SHP77 treated with DMSO at 0.1 percent for 48 hours (cell line): ENCODE results near the gene SERHL2.
"Not testable (repeated sequence)": the region's sequence is repeated elsewhere in the genome, so short reads cannot be mapped to it uniquely, and the experiment has no call there.

Source experiments
- DNase-seq: peaks from one replicate; lab custom pipeline; 2025; lab: John Stamatoyannopoulos, UW

Gene SERHL2

DNA sequence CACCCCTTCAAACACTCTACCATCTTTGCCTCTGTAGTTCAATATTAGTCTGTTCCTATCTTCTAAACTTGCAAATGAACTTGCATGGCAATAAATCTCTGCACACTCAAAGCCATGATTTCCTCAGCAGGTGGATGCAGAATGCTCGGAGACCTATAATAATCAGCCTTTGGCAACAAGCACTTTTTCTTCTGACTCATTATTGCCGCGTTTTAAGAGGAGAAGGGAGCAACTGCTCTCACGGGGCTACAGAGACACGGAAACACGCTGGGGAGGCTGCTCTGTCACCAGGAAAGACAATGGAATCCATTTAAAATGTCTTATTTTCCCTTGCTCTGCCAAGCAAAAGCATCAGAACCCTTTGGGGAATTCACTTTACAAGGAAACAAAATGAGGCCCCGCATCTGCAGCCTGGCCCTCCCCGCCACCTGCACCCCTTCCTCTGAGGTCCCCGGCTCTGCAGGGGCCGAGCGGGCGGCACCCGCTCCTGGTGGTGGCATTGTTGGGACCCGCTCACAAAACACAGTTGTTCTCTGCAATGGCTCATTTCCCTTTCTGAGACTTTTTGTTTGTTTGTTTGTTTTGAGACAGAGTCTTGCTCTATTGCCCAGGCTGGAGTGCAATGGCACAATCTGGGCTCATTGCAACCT is 18.5 kb upstream of the SERHL2 start:
- not testable (repeated sequence) for DNase-seq

GRCh38 chr22:42536166-42536565 is 17.6 kb upstream of the SERHL2 start:
- DNase-seq: no peak

DNA sequence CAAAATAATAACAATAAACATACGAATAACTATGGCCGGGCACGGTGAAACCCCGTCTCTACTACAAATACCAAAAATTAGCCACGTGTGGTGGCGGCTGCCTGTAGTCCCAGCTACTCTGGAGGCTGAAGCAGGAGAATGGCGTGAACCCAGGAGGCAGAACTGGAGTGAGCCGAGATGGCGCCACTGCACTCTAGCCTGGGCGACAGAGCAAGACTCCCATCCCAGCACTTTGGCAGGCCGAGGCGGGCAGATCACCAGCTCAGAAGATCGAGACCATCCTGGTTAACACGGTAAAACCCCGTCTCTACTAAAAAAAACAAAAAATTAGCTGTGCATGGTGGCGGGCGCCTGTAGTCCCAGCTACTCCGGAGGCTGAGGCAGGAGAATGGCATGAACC is 17.1 kb upstream of the SERHL2 start:
- peak; percentile 3 for DNase-seq

- DNase-seq: not testable (repeated sequence)
These were observed 16.4 kb upstream of the SERHL2 start for GRCh38 chr22:42537199-42537831.

- DNase-seq: not testable (repeated sequence)
These were observed 14.5 kb upstream of the SERHL2 start for GRCh38 chr22:42539236-42539771.

- DNase-seq: peak; percentile 39
These were observed 9.1 kb upstream of the SERHL2 start for GRCh38 chr22:42544686-42545085.

DNA sequence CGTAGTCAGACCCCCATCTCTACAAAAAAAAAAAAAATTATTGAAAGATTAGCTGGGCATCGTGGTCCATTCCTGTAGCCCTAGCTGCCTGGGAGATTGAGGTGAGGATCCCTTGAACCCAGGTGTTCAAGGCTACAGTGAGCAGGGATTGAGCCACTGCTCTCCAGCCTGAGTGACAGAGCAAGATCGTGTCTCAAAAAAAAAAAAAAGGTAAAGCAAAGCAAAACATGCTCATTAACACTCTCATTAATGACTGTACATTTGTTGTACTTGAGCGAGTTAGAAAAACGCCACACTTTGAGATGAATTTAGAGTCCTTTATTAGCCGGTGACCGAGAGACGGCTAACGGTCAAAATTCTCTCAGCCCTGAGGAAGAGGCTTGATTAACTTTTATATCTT is 6.2 kb upstream of the SERHL2 start:
- no peak for DNase-seq

GRCh38 chr22:42548126-42548525 is 5.6 kb upstream of the SERHL2 start:
- not testable (repeated sequence) for DNase-seq

DNA sequence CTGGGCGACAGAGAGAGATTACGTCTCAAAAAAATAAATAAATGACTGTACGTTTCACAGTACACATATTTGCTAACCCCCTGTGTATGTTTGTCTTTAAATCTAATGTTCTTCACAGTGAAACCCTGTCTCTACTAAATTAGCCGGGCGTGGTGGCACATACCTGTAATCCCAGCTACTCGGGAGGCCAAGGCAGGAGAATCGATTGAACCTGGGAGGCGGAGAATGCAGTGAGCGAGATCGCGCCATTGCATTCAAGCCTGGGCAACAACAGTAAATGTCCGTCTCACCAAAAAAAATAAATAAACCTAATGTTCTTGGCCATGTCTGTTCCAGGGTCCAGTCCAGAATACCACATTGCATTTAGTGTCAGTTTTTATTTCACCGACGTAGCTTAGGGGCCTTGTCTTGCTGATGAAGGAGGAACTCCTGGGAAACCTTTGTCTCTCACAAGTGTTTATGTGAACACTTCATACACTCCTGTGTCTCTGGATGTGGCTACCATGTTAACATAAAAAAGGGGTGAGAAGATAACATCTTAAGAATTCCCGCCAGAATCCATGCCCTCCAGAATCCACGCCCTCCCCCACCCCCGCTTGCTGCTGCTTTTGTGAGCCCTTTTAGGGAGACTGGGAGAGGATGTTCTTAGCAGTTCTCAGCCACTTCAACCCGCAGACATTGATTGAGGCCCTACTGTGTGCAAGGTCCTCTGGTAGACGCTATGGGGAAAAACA is 5.0 kb upstream of the SERHL2 start:
- DNase-seq: no peak

- DNase-seq: no peak
These were observed 4.3 kb upstream of the SERHL2 start for GRCh38 chr22:42549331-42550060.

- DNase-seq: not testable (repeated sequence)
These were observed 1.5 kb upstream of the SERHL2 start for GRCh38 chr22:42552294-42552647.

- DNase-seq: no peak
These were observed 6.6 kb downstream of the SERHL2 start for GRCh38 chr22:42560381-42560780.

DNA sequence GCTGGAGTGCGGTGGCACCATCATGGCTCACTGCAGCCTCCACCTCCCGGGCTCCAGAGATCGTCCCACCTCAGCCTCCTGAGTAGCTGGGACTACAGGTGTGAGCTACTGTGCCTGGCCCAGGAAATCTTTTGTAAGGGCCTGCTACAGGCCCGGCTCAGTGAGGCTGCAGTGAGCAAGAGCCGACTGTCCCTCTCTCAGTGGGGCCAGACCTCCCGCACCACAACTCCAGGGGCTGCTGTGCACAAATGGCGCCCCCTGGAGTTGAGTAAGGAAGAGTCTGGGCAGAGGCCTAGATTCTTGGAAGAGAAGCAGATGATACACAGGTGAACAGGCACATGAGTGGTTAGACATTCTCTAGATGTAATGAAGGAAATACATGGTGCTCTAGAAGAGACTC is 7.0 kb downstream of the SERHL2 start:
- DNase-seq: peak; percentile 5

DNA sequence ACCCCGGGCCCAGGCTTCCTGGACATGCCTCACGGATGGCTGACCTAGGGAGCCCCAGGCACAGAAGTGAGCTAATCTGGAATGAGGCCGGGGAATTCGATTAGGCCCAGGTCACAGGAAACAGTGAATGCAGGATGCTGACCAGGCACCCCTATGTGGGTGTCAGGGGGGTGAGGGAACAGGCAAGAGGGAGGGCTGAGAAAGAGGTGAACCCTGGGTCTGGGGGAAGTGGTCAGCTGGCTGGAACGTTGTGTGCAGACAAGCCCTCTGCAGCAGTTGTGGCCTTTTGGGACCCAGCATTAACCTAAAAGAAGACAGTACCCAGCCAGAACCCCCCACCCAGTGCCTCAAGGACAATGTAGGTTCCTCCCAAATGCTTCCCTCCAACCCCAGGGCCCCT is 8.1 kb downstream of the SERHL2 start:
- no peak for DNase-seq

DNA sequence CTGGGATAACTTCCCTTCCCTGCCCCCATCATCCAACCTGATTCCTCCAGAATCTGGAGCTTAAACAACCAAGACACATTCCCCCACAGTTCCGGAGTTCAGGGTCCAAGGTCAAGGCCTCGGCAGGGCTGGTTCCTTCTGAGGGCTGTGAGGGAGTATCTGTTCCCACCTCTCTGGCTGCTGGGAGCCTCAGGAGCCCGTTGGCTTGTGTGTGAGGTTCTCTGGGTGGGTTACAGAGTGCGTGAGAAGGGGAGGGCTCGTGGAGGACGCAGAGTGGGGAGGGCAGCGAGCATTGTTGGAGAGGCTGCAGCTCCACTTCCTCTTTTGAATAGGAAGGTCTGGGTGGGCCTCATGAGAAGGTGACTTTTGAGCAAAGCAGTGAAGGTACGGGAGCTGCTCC is 8.5 kb downstream of the SERHL2 start:
- no peak for DNase-seq

DNA sequence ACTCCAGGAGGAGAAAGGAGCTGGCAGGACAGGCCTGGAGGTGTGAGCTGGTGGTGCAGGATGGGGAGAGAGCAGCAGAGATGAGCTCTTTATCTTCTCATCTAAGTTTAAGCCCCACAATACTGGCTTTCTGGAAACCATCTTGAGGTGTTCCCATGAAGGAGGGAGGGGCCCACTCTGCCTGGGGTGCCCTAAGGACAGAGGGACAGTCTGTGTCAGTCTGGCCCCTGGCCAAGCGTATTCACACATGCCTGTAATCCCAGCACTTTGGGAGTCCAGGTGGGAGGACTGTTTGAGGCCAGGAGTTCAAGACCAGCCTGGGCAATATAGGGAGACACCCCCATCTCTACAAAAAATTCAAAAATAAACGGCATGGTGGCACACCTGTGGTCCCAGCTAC is 8.9 kb downstream of the SERHL2 start:
- DNase-seq: no peak

DNA sequence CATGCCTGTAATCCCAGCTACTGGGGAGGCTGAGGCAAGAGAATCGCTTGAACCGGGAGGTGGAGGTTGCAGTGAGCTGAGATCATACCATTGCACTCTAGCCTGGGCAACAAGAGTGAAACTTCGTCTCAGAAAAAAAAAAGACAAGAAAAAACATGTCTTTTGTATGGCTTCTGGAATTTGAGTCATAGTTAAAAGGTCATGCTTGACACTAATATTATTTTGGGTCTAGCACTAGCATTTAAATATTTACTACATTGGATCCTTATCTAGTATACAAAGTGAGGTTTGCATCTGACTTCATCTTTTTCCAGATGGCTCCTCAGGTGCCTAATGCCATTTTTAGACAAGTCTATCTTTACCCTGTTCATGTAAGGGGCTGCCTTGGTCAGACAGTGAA is 10.2 kb downstream of the SERHL2 start:
- not testable (repeated sequence) for DNase-seq

GRCh38 chr22:42564699-42565098 is 10.9 kb downstream of the SERHL2 start:
- no peak for DNase-seq

GRCh38 chr22:42565956-42566355 is 12.2 kb downstream of the SERHL2 start:
- DNase-seq: no peak

DNA sequence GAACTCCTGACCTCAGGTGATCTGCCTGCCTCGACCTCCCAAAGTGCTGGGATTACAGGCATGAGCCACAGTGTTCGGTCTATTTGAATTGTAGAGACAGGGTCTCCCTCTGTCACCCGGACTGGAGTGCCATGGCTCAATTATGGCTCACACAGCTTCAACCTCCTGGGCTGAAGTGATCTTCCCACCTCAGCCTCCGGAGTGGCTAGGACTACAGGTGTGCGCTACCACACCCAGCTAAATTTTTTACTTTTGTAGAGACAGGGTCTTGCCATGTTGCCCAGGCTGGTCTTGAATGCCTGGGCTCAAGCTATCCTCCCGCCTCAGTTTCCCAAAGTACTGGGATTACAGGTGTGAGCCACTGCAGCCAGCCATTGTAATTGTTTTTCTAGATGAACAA is 14.2 kb downstream of the SERHL2 start:
- not testable (repeated sequence) for DNase-seq

DNA sequence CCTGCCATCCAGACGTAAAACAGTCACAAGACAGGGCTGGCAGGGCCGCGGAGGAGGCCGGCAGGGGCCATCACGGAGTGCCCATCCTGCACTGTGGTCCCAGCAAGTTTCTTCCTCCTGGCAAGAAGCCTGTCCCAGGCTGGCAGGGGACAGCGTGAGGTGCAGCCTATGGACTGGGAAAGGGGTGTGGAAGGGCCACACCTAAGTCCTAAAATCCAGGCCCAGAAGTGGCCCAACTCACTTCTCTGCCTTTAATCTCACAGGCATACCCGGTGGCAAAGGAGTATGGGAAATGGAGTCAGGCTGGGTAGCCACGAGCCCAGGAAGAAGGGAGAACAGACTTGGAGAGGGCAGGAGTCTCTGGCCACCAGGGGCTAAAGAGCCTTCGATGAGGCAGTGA is 16.8 kb downstream of the SERHL2 start:
- DNase-seq: not testable (repeated sequence)

- not testable (repeated sequence) for DNase-seq
These were observed 17.3 kb downstream of the SERHL2 start for GRCh38 chr22:42571068-42571467.
